CD1c-positive myeloid dendritic cell (primary cell): ENCODE measurements around the gene KREMEN1.
"Not testable (repeated sequence)": the region's sequence is repeated elsewhere in the genome, so short reads cannot be mapped to it uniquely, and the experiment has no call there.

Experiments used
- DNase-seq: peaks from one replicate; pipeline ENCODE4 v3.0.0-alpha.2; 2016; ENCODE audit errors: extremely low spot score

The KREMEN1 gene

GRCh38 chr22:29072979-29073617 is at the start of gene KREMEN1:
KREMEN1 (plus strand) TSS chr22:29073035; CDS start chr22:29073131, 96 bp downstream.
- DNase-seq = no peak

GRCh38 chr22:29023172-29023796 is 49.6 kb upstream of the KREMEN1 start:
- no peak for DNase-seq

GRCh38 chr22:29026579-29026978 is 46.3 kb upstream of the KREMEN1 start:
- DNase-seq = no peak

GRCh38 chr22:29028468-29028867 is 44.4 kb upstream of the KREMEN1 start:
- no peak for DNase-seq

GRCh38 chr22:29029202-29030000 is 43.4 kb upstream of the KREMEN1 start:
- no peak for DNase-seq

- DNase-seq = no peak
Measured at GRCh38 chr22:29030016-29030617, 42.7 kb upstream of the KREMEN1 start.

- no peak for DNase-seq
Measured at GRCh38 chr22:29030618-29031226, 42.1 kb upstream of the KREMEN1 start.

- DNase-seq = no peak
Measured at GRCh38 chr22:29031227-29032011, 41.4 kb upstream of the KREMEN1 start.

GRCh38 chr22:29032014-29032475 is 40.8 kb upstream of the KREMEN1 start:
- no peak for DNase-seq

GRCh38 chr22:29032584-29032983 is 40.3 kb upstream of the KREMEN1 start:
- no peak for DNase-seq

- DNase-seq = no peak
Measured at GRCh38 chr22:29037340-29037932, 35.4 kb upstream of the KREMEN1 start.

- no peak for DNase-seq
Measured at GRCh38 chr22:29039148-29039547, 33.7 kb upstream of the KREMEN1 start.

- not testable (repeated sequence) for DNase-seq
Measured at GRCh38 chr22:29039684-29040083, 33.2 kb upstream of the KREMEN1 start.

GRCh38 chr22:29040385-29041275 is 32.2 kb upstream of the KREMEN1 start:
- DNase-seq = peak; percentile 78

- no peak for DNase-seq
Measured at GRCh38 chr22:29041408-29041807, 31.4 kb upstream of the KREMEN1 start.

GRCh38 chr22:29043906-29044575 is 28.8 kb upstream of the KREMEN1 start:
- no peak for DNase-seq

- no peak for DNase-seq
Measured at GRCh38 chr22:29044657-29045176, 28.1 kb upstream of the KREMEN1 start.

GRCh38 chr22:29048822-29049654 is 23.8 kb upstream of the KREMEN1 start:
- no peak for DNase-seq
